CD8-positive, alpha-beta memory T cell (primary cell): Measurements from ENCODE around the gene FSCN2. TPM values are rescaled to one million over a fixed set of nuclear protein-coding genes. Genes with fewer than 3 reads are reported as not detected.

Source experiments
- CTCF ChIA-PET: fragments of 350-600 bp; sonication (Branson Sonifier 250); formaldehyde crosslinking; loops from one replicate; lab custom pipeline; 2021; ENCODE audit warnings: antibody characterized with exemption; lab: Charles Lee
- POLR2A ChIA-PET: fragments of 350-600 bp; sonication (Branson Sonifier 250); formaldehyde crosslinking; loops from one replicate; lab custom pipeline; 2021; ENCODE audit warnings: antibody characterized with exemption; lab: Charles Lee
- DNase-seq, 5 donors: peaks; one replicate each; pipeline versions ENCODE4 v3.0.0 to v3.0.0-alpha.2; 2020 to 2022; ENCODE audit warnings: mixed read lengths in 1 of 5
- H3K27ac ChIP-seq: one replicate; pipeline ENCODE4 v1.7.0; 2013; ENCODE audit warnings: low read depth, mild to moderate bottlenecking, low read length, moderate library complexity
- H3K27me3 ChIP-seq: 2 replicates; pipeline ENCODE4 v1.7.0; 2013; ENCODE audit warnings: low read length, mild to moderate bottlenecking; ENCODE audit not compliant: insufficient read depth, poor library complexity, severe bottlenecking
- H3K36me3 ChIP-seq: 2 replicates; pipeline ENCODE4 v1.7.0; 2013; ENCODE audit warnings: mild to moderate bottlenecking, low read length, moderate library complexity; ENCODE audit not compliant: insufficient read depth
- H3K4me1 ChIP-seq: 2 replicates; pipeline ENCODE4 v1.7.0; 2013; ENCODE audit warnings: mild to moderate bottlenecking, low read length, moderate library complexity; ENCODE audit not compliant: insufficient read depth
- H3K4me3 ChIP-seq: 2 replicates; pipeline ENCODE4 v1.7.0; 2013; ENCODE audit warnings: mild to moderate bottlenecking, low read length
- H3K9me3 ChIP-seq: 2 replicates; pipeline ENCODE4 v1.7.0; 2013; ENCODE audit warnings: mild to moderate bottlenecking, low read length
- H3K27ac Mint-ChIP-seq, 8 donors: one replicate each; pipeline ENCODE4 v1.8.0; 2020 to 2021; ENCODE audit warnings: mixed read lengths in 8 of 8, mild to moderate bottlenecking in 6 of 8, inconsistent platforms in 3 of 8, moderate library complexity in 3 of 8
- H3K27me3 Mint-ChIP-seq, 2 donors: one replicate each; pipeline ENCODE4 v1.8.0; 2020 to 2021; ENCODE audit warnings: mixed read lengths in 2 of 2, mild to moderate bottlenecking in 1 of 2, moderate library complexity in 1 of 2
- H3K36me3 Mint-ChIP-seq, 3 donors: one replicate each; pipeline ENCODE4 v1.8.0; 2020 to 2021; ENCODE audit warnings: mixed read lengths in 3 of 3, inconsistent platforms in 1 of 3, mild to moderate bottlenecking in 1 of 3
- H3K4me1 Mint-ChIP-seq, 3 donors: one replicate each; pipeline ENCODE4 v1.8.0; 2020 to 2021; ENCODE audit warnings: mixed read lengths in 3 of 3, inconsistent platforms in 1 of 3, mild to moderate bottlenecking in 1 of 3
- H3K4me3 Mint-ChIP-seq, 7 donors: one replicate each; pipeline ENCODE4 v1.8.0; 2020 to 2021; ENCODE audit warnings: mixed read lengths in 7 of 7, mild to moderate bottlenecking in 6 of 7, moderate library complexity in 4 of 7, inconsistent platforms in 2 of 7
- H3K9me3 Mint-ChIP-seq, 5 donors: one replicate each; pipeline ENCODE4 v1.8.0; 2020 to 2022; ENCODE audit warnings: mixed read lengths in 5 of 5, mild to moderate bottlenecking in 3 of 5, moderate library complexity in 2 of 5, inconsistent platforms in 1 of 5
- polyA plus RNA-seq: library from polyadenylated mRNA; unstranded; fragments of 300-500 nt; fragmentation: Illumina TruSeq; gene quantifications from one replicate; pipeline ENCODE4 v1.2.3, GENCODE V29; 2021
- total RNA-seq, 2 experiments: library from RNA; stranded (reverse); gene quantifications; one replicate each; pipeline ENCODE4 v1.2.3, GENCODE V29; 2021

Gene FSCN2
- total and polyA plus RNA-seq, 3 experiments from 2014 or later, result 0.46 to 0.49 TPM; not detected in 1

DNA sequence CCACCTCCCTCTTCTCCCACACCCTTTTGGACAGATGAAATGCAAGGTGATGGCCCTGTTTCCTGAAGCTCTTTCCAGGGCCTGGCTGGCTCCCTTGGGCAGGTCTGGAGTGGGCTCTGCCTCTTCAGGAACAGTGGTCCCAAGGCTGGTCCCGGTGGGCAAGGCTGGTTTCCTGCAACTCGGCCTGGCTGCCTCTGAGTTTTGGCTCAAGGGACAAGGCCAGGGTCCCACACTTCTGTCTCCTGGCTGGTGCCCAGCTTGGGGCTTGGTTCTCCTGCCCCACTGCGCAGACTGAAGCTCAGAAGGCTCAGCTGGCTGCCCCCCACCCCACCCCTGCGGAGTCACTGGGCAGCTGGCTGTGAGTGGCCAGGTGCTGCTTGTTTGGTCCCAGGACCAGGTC is 11.7 kb upstream of the FSCN2 start:
- H3K27ac Mint-ChIP-seq, result peak overlapping the region in 7 of 8 donors; percentile 53 to 96 (median 64)
- peaks cover 38% of the 10 kb centered on the region for H3K4me1 ChIP-seq
- ChIA-PET POLR2A (interaction anchor here (1.2 kb wide), 1 partner anchor 31 kb away, joined by 3 read pairs; no protein-coding TSS in a partner anchor), CTCF (interaction anchor here (1.3 to 1.6 kb wide), 2 partner anchors 85 to 109 kb away, joined by 3 read pairs; no protein-coding TSS in a partner anchor)
- DNase-seq, result no peak
- no peaks in the 10 kb centered on the region for H3K9me3 ChIP-seq
- peaks cover 0 to 8% of the 10 kb centered on the region in 2 donors for H3K27me3 Mint-ChIP-seq
- peak overlapping the region; percentile 86 to 97 (median 92) for H3K4me3 Mint-ChIP-seq
- H3K36me3 Mint-ChIP-seq, result peaks cover 4 to 10% (median 6%) of the 10 kb centered on the region in 3 donors
- peaks cover 5% of the 10 kb centered on the region for H3K36me3 ChIP-seq
- no peak overlapping the region for H3K4me3 ChIP-seq
- no peaks in the 10 kb centered on the region for H3K9me3 Mint-ChIP-seq
- peaks cover 26 to 54% (median 32%) of the 10 kb centered on the region in 3 donors for H3K4me1 Mint-ChIP-seq
- H3K27ac ChIP-seq, result no peak overlapping the region
- H3K27me3 ChIP-seq, result no peaks in the 10 kb centered on the region

DNA sequence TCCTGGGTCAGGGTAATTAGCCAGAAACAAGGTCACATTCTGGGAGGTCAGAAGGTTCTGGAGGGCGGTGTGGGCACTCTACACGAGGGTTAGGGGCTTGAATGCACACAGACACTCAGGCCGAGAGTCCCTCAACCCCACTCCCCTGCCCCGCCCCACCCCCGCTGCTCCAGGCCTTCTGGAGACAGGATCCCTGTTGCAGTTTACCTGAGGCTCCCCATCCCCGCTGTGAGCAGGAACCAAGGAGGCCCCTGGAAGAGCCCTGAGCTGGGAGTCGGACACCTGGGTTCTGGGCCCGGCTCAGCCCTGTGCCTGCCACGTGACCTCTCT is 11.2 kb upstream of the FSCN2 start:
- Histone ChIP-seq H3K27me3 (no peaks in the 10 kb centered on the region), H3K4me1 (peaks cover 37% of the 10 kb centered on the region), H3K4me3 (no peak overlapping the region), H3K9me3 (no peaks in the 10 kb centered on the region), H3K36me3 (no peaks in the 10 kb centered on the region), H3K27ac (no peak overlapping the region)
- Mint-ChIP-seq H3K9me3 (no peaks in the 10 kb centered on the region), H3K4me1 (peaks cover 21 to 49% (median 28%) of the 10 kb centered on the region in 3 donors), H3K4me3 (peak overlapping the region in 3 of 7 donors; percentile 3 to 97 (median 86)), H3K36me3 (peaks cover 0 to 5% (median under 1%) of the 10 kb centered on the region in 3 donors), H3K27me3 (peaks cover 0 to 2% of the 10 kb centered on the region in 2 donors), H3K27ac (peak overlapping the region in 4 of 8 donors; percentile 15 to 89 (median 58))
- ChIA-PET POLR2A (interaction anchor here (0.6 kb wide), 1 partner anchor 32 kb away, joined by 3 read pairs; no protein-coding TSS in a partner anchor), CTCF (interaction anchor here (1.6 kb wide), 1 partner anchor 108 kb away, joined by 3 read pairs; no protein-coding TSS in a partner anchor)
- no peak for DNase-seq

DNA sequence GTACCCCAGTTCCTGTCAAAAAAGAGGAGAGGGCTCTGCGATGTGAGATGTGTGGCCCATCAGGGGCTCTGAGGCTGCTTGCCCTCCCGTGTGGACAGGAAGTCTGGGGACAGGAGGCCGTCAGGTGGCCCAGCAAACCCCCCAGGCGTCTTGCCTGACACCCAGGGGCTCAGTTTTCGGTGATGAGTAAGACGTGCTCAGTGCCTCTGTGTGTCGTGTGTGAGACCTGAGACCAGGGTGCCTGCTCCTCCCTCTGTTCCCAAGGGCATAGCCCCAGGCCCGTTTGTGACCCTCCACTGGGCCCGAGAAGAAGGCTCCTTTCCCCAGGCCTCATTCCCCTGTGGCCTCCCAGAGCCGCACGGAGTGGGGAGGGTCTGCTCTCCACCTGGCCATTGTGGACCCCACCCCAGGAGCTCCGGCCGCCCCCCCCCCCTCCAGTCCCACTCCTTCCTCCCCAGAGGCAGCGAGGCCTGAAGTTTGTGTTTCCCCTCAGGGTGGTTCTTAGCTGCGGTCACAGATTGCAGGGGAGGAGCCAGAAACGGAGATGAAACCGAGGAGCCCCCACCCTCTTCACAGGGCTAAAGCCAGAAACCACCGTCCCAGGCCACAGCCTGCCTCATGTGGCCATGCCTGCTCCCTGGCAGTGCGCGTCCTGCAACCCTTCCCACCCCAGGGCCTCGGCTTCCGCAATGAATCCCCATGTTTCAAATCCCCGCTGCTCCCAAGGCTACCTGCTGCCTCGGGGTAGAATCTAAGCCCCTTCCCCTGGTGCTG is 10.7 kb upstream of the FSCN2 start:
- Mint-ChIP-seq H3K4me1 (peaks cover 21 to 47% (median 28%) of the 10 kb centered on the region in 3 donors), H3K27ac (peak overlapping the region in 4 of 8 donors; percentile 78 to 88 (median 84)), H3K36me3 (peaks cover 0 to 1% (median 0%) of the 10 kb centered on the region in 3 donors), H3K9me3 (no peaks in the 10 kb centered on the region), H3K27me3 (no peaks in the 10 kb centered on the region), H3K4me3 (peak overlapping the region; percentile 36 to 79 (median 68))
- no peaks in the 10 kb centered on the region for H3K27me3 ChIP-seq
- DNase-seq, result no peak
- H3K4me1 ChIP-seq, result peaks cover 37% of the 10 kb centered on the region
- H3K9me3 ChIP-seq, result no peaks in the 10 kb centered on the region
- H3K27ac ChIP-seq, result no peak overlapping the region
- H3K4me3 ChIP-seq, result no peak overlapping the region
- ChIA-PET CTCF (interaction anchor here (1.1 to 3.5 kb wide), 4 partner anchors 33 to 108 kb away, joined by 3 to 29 read pairs (median 10); partner anchors contain the start of gene FAAP100), POLR2A (interaction anchor here (0.6 kb wide), 1 partner anchor 33 kb away, joined by 3 read pairs; no protein-coding TSS in a partner anchor)
- no peaks in the 10 kb centered on the region for H3K36me3 ChIP-seq

DNA sequence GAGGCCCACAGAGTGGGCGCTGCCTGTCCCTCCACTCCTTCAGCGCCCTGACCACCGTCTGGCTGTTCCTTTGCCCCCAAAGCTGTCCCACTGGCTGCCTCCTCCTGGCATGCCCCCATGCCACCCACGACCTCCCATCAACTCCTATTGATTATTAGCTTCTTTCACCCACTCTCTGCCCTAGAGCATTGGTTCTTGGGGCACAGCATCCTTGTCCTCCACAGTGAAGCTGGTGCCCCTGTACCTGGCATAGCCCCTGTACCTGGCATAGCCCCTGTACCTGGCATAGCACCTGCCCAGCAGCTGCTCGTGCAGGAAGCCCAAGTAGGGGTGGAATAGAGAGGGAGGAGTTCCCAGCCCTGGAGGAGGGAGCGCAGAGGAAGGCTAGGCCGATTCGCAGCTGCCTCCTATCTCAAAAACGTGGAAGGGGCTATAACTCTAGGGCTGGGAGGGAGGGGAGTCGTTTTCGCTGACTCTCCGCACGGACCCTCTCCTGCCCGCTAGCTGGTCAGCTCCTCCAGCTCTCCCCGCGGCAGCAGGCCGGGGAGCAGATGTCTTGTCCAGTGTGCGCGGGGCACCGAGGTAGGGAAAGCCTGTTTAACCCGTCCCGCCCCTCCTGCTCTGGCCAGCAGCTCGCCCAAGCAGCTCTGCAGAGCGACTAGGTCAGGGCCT is 9.9 kb upstream of the FSCN2 start:
- H3K27ac ChIP-seq, result no peak overlapping the region
- H3K36me3 ChIP-seq, result no peaks in the 10 kb centered on the region
- Mint-ChIP-seq H3K4me3 (peak overlapping the region; percentile 53 to 79 (median 68)), H3K36me3 (peaks cover 0 to 1% (median 0%) of the 10 kb centered on the region in 3 donors), H3K27ac (peak overlapping the region in 5 of 8 donors; percentile 78 to 88 (median 82)), H3K27me3 (peaks cover 0 to under 1% of the 10 kb centered on the region in 2 donors), H3K4me1 (peaks cover 21 to 47% (median 28%) of the 10 kb centered on the region in 3 donors), H3K9me3 (no peaks in the 10 kb centered on the region)
- H3K4me1 ChIP-seq, result peaks cover 37% of the 10 kb centered on the region
- no peak overlapping the region for H3K4me3 ChIP-seq
- no peaks in the 10 kb centered on the region for H3K9me3 ChIP-seq
- CTCF ChIA-PET, result interaction anchor here (1.1 to 3.5 kb wide), 8 partner anchors 12 to 107 kb away, joined by 3 to 29 read pairs (median 6); partner anchors contain the start of gene FAAP100
- POLR2A ChIA-PET, result interaction anchor here (0.6 to 1.3 kb wide), 2 partner anchors 8 to 33 kb away, joined by 3 to 4 read pairs; no protein-coding TSS in a partner anchor
- no peaks in the 10 kb centered on the region for H3K27me3 ChIP-seq
- DNase-seq, result no peak

DNA sequence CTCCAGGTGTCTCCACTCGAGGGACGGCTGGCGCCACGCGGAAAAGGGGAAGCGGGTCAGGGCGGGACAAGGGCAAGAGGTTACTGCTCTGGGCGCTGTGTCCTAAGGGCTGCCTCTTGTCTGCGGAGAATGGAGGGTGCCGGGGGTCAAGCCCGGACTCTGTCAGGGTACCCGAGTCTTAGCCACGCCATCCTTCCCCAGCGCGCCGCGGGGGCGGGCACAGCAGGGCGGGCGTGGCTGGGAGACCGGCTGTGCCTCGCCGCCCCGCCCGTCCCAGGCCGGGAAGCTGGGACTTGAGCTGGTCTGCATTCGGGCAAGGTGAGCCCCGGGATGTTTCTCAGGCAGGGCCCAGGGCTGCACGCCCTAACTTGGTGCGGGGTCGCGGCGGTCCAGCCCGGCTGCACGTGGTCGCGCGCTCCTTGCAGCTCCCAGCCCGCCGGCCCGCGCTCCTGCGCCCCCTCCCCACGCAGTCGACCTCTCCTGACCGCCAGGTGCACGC is 9.3 kb upstream of the FSCN2 start:
- Mint-ChIP-seq H3K36me3 (peaks cover 0 to 1% (median 0%) of the 10 kb centered on the region in 3 donors), H3K4me3 (peak overlapping the region in 5 of 7 donors; percentile 4 to 69 (median 59)), H3K27ac (no peak overlapping the region), H3K27me3 (peaks cover 0 to 2% of the 10 kb centered on the region in 2 donors), H3K4me1 (peaks cover 21 to 41% (median 28%) of the 10 kb centered on the region in 3 donors), H3K9me3 (no peaks in the 10 kb centered on the region)
- peaks cover 37% of the 10 kb centered on the region for H3K4me1 ChIP-seq
- DNase-seq, result no peak
- ChIA-PET POLR2A (interaction anchor here (0.6 to 1.3 kb wide), 3 partner anchors 9 to 33 kb away, joined by 3 to 4 read pairs (median 3); no protein-coding TSS in a partner anchor), CTCF (interaction anchor here (0.7 to 3.5 kb wide), 10 partner anchors 11 to 227 kb away, joined by 3 to 29 read pairs (median 4); partner anchors contain the start of gene FAAP100)
- H3K27ac ChIP-seq, result no peak overlapping the region
- peaks cover 4% of the 10 kb centered on the region for H3K27me3 ChIP-seq
- peak overlapping the region; percentile 50 for H3K4me3 ChIP-seq
- no peaks in the 10 kb centered on the region for H3K36me3 ChIP-seq
- H3K9me3 ChIP-seq, result no peaks in the 10 kb centered on the region

DNA sequence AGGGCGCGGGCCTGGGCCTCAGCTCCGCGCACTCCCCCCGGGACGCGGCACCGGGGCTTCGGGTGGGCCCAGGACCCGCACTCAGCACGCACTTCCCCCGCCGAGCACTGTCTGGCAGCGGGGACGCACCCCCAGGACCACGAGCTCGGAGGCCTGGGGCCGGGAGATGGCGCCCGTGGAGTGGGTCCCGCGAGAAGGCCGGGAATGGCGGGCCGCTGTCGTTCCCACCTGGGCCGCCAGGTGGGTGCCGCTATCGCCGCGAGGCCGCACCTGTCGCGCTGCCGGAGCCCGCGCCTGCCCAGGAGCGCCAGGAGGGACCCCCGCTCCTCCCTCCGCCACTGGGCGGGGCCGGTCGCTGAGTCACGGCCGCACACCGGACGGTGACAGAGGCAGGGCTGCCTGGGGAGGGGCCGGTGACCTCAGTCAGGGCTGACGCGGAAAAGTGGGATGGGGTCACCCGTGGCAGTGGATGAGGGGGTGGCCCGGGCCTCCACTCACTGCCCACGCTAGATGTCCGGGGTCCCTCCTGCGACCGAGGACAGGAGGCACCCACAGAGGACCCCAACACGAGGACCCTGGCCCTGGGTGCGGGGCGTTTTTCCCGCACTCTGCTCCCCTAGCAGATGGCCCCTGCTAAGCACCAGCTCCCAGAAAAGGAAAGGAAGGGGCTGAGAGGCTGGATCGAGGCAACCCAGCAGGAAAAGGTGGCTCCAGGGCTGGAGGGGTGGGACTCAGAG is 8.7 kb upstream of the FSCN2 start:
- Mint-ChIP-seq H3K4me3 (peak overlapping the region in 5 of 7 donors; percentile 15 to 85 (median 29)), H3K4me1 (peaks cover 21 to 41% (median 28%) of the 10 kb centered on the region in 3 donors), H3K27ac (no peak overlapping the region), H3K27me3 (peaks cover 0 to 2% of the 10 kb centered on the region in 2 donors), H3K36me3 (peaks cover 0 to 1% (median 0%) of the 10 kb centered on the region in 3 donors), H3K9me3 (no peaks in the 10 kb centered on the region)
- Histone ChIP-seq H3K4me1 (peaks cover 37% of the 10 kb centered on the region), H3K4me3 (peak overlapping the region; percentile 50), H3K27me3 (peaks cover 10% of the 10 kb centered on the region), H3K36me3 (no peaks in the 10 kb centered on the region), H3K9me3 (no peaks in the 10 kb centered on the region), H3K27ac (peak overlapping the region; percentile 24)
- DNase-seq, result peak; percentile 63 to 81 (median 72)
- CTCF ChIA-PET, result interaction anchor here (0.7 to 3.5 kb wide), 10 partner anchors 10 to 227 kb away, joined by 3 to 29 read pairs (median 4); partner anchors contain the start of gene FAAP100
- POLR2A ChIA-PET, result interaction anchor here (0.6 to 1.3 kb wide), 3 partner anchors 9 to 32 kb away, joined by 3 to 4 read pairs (median 3); no protein-coding TSS in a partner anchor
